ENCODE results near the gene LCE1E. TPM values are rescaled to one million over a fixed set of nuclear protein-coding genes. Genes with fewer than 3 reads are reported as not detected.

LCE1E gene
- total RNA-seq, 4 donors from 2014 or later: 5.5 to 71.0 (median 29.6) TPM

DNA sequence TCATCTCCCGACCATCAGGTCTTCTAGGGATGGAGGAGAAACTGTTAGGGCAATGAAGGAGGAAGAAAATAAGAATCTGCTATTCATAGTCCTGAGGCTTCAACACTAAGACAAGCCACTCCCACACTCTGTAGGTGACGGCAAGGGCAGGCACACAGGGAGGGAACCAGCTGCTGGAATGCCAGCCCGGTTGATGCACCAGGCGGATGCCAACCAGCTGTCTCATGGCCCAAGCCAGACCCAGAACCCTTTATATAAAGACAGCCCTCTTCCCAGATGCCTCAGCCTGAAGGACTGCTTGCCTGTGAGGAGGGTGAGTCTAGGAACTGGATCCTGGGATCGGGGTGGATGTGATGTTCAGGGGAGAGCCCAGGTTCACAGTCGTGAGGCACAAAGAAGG is 28.3 kb upstream of the LCE1E start, which contains the start of gene KPRP:
TSS of gene KPRP (plus strand) at position 279 of the 400 bp plus-strand sequence. CDS start 1,564 bp downstream, outside the sequence.
- H3K4me3 ChIP-seq: no peak within 1 kb of the TSS
- no peak for DNase-seq (ENCODE audit: low spot score in 2 of 2)
- 56% methylated on average over 6 of the region's 6 CpGs for WGBS

DNA sequence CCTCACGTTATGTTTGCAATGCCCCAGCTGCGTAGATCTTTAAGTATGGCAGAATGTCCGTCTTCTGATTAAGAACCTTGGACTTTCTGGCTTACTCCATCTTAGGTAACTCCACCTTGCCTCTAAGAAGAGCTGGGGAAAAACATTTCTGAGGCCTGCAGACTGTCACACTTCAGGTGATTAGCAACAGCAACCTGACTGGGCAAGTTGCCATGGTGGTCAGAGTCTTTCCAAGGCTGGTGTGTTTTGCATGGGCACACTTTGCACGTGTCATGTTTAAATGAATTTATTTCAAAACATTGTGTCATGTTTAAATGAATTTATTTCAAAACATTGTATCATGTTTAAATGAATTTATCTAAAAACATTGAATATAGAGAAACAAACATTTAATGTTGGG is 27.4 kb upstream of the LCE1E start:
- Histone ChIP-seq H3K9me3 (no peaks in the 10 kb centered on the region), H3K27me3 (no peaks in the 10 kb centered on the region), H3K36me3 (no peaks in the 10 kb centered on the region), H3K27ac (no peak overlapping the region), H3K4me1 (peaks cover 24% of the 10 kb centered on the region), H3K4me3 (no peak overlapping the region)
- 77% methylated on average over 4 of the region's 4 CpGs for WGBS
- DNase-seq (ENCODE audit: low spot score in 2 of 2): no peak
- TF ChIP-seq EP300 (IDR thresholded peaks at IDR 0.05) (no peak), POLR2A (IDR thresholded peaks at IDR 0.05) (no peak), POLR2AphosphoS5 (IDR thresholded peaks at IDR 0.05) (no peak)
- TF ChIP-seq, protein P1, sequence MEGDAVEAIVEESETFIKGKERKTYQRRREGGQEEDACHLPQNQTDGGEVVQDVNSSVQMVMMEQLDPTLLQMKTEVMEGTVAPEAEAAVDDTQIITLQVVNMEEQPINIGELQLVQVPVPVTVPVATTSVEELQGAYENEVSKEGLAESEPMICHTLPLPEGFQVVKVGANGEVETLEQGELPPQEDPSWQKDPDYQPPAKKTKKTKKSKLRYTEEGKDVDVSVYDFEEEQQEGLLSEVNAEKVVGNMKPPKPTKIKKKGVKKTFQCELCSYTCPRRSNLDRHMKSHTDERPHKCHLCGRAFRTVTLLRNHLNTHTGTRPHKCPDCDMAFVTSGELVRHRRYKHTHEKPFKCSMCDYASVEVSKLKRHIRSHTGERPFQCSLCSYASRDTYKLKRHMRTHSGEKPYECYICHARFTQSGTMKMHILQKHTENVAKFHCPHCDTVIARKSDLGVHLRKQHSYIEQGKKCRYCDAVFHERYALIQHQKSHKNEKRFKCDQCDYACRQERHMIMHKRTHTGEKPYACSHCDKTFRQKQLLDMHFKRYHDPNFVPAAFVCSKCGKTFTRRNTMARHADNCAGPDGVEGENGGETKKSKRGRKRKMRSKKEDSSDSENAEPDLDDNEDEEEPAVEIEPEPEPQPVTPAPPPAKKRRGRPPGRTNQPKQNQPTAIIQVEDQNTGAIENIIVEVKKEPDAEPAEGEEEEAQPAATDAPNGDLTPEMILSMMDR (IDR thresholded peaks at IDR 0.05): no peak

More for the DNA sequence above, 28.3 kb upstream of the LCE1E start, which contains the start of gene KPRP:
- Histone ChIP-seq H3K27ac (no peak within 1 kb of the TSS), H3K4me1 (peaks cover 24% of the 10 kb centered on the region), H3K36me3 (no peaks in the 10 kb centered on the region), H3K27me3 (no peaks in the 10 kb centered on the region), H3K9me3 (no peaks in the 10 kb centered on the region)
- TF ChIP-seq EP300 (IDR thresholded peaks at IDR 0.05): no peak
- no peak for TF ChIP-seq POLR2AphosphoS5 (IDR thresholded peaks at IDR 0.05)
- TF ChIP-seq, protein P1 (IDR thresholded peaks at IDR 0.05): no peak
- TF ChIP-seq POLR2A (IDR thresholded peaks at IDR 0.05): no peak

DNA sequence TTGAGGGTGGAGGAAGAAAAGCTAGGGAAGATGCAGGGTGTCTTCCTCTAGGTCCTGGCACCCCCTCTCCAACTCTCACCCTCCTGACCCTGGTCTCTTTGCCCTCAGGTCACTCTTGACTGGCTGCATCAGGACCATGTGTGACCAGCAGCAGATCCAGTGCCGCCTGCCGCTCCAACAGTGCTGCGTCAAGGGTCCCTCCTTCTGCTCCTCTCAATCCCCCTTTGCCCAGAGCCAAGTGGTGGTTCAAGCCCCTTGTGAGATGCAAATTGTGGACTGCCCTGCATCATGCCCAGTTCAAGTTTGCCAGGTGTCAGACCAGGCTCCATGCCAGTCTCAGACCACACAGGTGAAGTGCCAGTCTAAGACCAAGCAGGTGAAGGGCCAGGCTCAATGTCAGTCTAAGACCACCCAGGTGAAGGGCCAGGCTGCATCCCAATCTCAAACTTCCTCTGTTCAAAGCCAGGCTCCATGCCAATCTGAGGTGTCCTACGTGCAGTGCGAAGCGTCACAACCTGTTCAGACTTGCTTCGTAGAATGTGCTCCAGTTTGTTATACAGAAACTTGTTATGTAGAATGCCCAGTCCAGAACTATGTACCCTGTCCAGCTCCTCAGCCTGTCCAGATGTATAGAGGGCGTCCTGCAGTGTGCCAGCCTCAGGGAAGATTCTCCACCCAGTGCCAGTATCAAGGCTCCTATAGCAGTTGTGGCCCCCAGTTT is 26.4 kb upstream of the LCE1E start:
- TF ChIP-seq EP300 (IDR thresholded peaks at IDR 0.05) (no peak), POLR2AphosphoS5 (IDR thresholded peaks at IDR 0.05) (no peak), POLR2A (IDR thresholded peaks at IDR 0.05) (no peak)
- TF ChIP-seq, protein P1 (IDR thresholded peaks at IDR 0.05): no peak
- DNase-seq (ENCODE audit: low spot score in 2 of 2): no peak
- H3K27ac ChIP-seq: no peak overlapping the region
- H3K4me1 ChIP-seq: peaks cover 24% of the 10 kb centered on the region
- no peaks in the 10 kb centered on the region for H3K9me3 ChIP-seq
- no peaks in the 10 kb centered on the region for H3K36me3 ChIP-seq
- no peak overlapping the region for H3K4me3 ChIP-seq
- WGBS: 87% methylated on average over 8 of the region's 8 CpGs
- no peaks in the 10 kb centered on the region for H3K27me3 ChIP-seq

DNA sequence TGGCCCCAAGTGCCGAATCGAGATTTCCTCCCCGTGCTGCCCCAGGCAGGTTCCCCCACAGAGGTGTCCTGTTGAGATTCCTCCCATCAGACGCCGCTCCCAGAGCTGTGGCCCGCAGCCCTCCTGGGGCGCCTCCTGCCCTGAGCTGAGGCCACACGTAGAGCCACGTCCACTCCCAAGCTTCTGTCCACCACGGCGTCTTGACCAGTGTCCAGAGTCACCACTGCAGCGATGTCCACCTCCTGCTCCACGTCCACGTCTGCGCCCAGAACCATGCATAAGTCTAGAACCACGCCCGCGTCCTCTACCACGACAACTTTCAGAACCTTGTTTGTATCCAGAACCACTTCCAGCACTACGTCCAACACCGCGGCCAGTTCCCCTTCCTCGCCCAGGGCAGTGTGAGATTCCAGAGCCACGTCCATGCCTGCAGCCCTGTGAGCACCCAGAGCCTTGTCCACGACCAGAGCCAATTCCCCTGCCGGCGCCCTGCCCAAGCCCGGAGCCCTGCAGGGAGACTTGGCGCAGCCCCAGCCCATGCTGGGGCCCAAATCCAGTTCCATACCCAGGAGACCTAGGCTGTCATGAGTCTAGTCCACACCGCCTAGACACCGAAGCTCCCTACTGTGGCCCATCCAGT is 25.4 kb upstream of the LCE1E start:
- Histone ChIP-seq H3K4me3 (no peak overlapping the region), H3K27me3 (no peaks in the 10 kb centered on the region), H3K27ac (no peak overlapping the region), H3K9me3 (no peaks in the 10 kb centered on the region), H3K36me3 (no peaks in the 10 kb centered on the region), H3K4me1 (peaks cover 24% of the 10 kb centered on the region)
- WGBS: 86% methylated on average over 31 of the region's 31 CpGs
- no peak for DNase-seq (ENCODE audit: low spot score in 2 of 2)
- TF ChIP-seq, protein P1 (IDR thresholded peaks at IDR 0.05): no peak
- TF ChIP-seq POLR2AphosphoS5 (IDR thresholded peaks at IDR 0.05) (no peak), EP300 (IDR thresholded peaks at IDR 0.05) (no peak), POLR2A (IDR thresholded peaks at IDR 0.05) (no peak)

DNA sequence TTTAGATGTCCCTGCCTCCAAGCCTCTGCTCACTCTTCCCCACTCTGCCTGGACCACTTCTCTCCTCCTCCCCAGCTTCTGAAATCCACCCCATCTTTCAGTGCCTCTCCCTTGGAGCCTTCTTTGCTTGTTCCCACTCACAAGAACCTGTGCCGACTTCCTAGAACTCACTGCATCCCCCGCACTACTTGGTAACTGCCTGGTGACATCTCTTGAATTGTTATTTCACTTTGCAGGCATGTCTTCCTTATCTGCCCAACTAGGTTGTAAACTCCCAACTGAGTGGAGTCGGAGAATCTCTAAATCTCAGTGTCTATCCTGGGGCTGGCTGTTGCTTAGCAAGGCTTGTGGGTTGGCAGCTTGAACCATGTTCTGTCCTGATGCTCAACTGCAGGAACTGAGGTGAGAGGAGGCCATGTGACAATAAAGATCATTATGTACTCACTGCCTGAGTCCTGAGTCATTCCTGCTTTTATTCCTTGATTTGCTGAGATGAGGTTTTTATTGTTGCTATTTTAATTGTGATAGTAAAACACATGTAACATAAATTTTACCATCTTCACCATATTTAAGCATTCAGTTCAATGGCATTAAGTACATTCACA is 24.3 kb upstream of the LCE1E start:
- WGBS: 77% methylated on average over 3 of the region's 3 CpGs
- Histone ChIP-seq H3K4me3 (no peak overlapping the region), H3K4me1 (peaks cover 22% of the 10 kb centered on the region), H3K27ac (no peak overlapping the region), H3K27me3 (no peaks in the 10 kb centered on the region), H3K36me3 (no peaks in the 10 kb centered on the region), H3K9me3 (no peaks in the 10 kb centered on the region)
- no peak for DNase-seq (ENCODE audit: low spot score in 2 of 2)
- TF ChIP-seq EP300 (IDR thresholded peaks at IDR 0.05): no peak
- TF ChIP-seq, protein P1 (IDR thresholded peaks at IDR 0.05): no peak
- TF ChIP-seq POLR2A (IDR thresholded peaks at IDR 0.05): no peak
- no peak for TF ChIP-seq POLR2AphosphoS5 (IDR thresholded peaks at IDR 0.05)
